ENCODE results near the gene CIAO1. TPM values are rescaled to one million over a fixed set of nuclear protein-coding genes. Genes with fewer than 3 reads are reported as not detected.
"Not testable (repeated sequence)": the region's sequence is repeated elsewhere in the genome, so short reads cannot be mapped to it uniquely, and the experiment has no call there.

Gene CIAO1
- total RNA-seq, 1 donor from 2014 or later = 63.1 TPM

GRCh38 chr2:96267159-96267971 is 1.3 kb downstream of the CIAO1 start:
- intact Hi-C loops (cut with micrococcal nuclease) = no loop called here

DNA sequence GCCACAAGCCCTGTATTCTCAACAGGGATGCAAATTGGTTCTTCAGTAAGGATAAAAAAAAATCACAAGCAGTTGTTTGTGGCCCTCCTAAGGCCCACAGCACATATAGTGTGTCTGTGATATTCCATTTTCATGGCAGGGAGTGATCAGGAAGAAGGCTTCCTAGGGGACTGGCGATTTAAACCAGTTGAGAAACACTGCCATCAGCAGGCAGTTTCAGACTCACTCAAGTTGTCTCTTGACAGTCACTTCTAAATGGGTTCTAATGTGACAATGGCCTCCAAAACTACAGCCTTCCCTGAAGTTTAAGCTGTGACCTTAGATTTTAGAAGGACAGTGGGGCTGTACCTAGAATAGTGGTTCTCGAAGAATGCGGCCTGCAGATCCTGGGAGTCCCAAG is 6.0 kb downstream of the CIAO1 start:
- intact Hi-C loops (cut with micrococcal nuclease) = no loop called here
- no peak for DNase-seq
- ATAC-seq = no peak

More at GRCh38 chr2:96267159-96267971, 1.3 kb downstream of the CIAO1 start:
- DNase-seq (no peak), ATAC-seq (no peak)

- DNase-seq (no peak), ATAC-seq (no peak)
- intact Hi-C loops (cut with micrococcal nuclease) = no loop called here
These were observed 7.7 kb downstream of the CIAO1 start for GRCh38 chr2:96273763-96274162.

DNA sequence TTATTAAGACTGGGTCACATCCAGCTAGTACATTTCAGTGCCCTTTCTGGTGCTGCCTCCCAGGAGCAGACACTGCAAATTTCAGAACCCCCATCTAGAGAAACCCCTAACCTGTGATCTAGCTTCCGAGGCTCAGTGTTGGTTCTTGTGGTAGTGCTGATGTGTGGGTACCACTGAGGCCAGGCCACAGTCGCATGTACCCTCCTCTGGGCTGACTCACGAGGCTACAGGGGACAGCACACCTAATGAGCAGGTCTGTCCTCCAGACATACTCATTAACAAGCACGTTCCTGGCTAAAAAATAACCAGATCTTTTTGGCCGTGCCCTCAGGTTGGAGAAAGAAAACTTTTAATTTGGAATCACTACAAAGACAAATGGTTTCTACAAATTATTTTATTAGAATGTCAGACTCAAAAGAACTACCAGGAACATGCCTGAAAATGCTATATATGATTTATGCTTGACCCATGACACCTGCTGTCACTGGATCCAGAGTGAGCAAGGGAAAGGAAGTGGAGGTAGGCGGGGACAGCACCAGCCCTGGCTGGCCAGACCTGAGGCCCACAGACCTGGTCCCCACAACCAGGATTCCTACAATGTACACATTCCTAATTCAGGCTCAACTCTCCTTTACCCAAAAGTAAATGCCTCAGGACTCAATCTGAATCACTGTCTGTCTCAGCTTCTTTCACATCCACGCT is 8.5 kb downstream of the CIAO1 start:
- DNase-seq (no peak), ATAC-seq (no peak)
- intact Hi-C loops (cut with micrococcal nuclease) = no loop called here

DNA sequence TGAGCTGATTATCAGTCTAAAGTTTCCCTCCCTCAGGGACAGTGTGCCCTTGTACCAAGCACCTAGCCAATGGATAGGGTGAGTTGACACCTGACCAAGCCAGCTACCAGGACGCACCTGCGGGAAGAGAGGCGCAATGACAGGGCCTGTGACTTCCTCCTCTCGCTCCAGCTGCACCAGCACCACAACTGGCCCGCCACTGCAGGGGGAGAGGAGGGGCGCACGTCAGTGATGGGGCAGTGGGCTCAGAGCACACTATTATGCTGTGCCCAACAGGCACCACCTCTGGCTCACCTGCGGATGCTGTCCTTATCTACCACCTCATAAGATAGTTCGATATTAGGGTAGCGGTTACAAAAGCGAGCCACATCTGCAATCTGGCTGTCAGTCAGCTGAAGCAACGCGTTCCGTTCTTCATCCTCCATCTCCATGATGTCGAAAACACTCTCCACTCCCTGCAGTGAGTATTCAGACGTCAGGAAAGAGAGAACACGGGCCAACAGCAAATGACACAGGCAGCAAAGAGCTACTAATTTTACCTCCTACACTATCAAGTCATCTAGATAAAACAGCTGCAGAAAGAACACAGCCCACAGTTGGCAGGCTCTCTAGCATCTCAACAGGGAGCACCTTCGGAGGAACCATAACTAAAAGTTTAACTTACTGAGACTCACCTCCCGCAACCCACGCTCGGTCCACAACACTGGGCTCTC is 10.9 kb downstream of the CIAO1 start:
- intact Hi-C loops (cut with micrococcal nuclease) = no loop called here
- DNase-seq (no peak), ATAC-seq (no peak)

GRCh38 chr2:96287273-96287856 is 21.3 kb downstream of the CIAO1 start:
- DNase-seq (no peak), ATAC-seq (no peak)
- intact Hi-C loops (cut with micrococcal nuclease) = no loop called here

DNA sequence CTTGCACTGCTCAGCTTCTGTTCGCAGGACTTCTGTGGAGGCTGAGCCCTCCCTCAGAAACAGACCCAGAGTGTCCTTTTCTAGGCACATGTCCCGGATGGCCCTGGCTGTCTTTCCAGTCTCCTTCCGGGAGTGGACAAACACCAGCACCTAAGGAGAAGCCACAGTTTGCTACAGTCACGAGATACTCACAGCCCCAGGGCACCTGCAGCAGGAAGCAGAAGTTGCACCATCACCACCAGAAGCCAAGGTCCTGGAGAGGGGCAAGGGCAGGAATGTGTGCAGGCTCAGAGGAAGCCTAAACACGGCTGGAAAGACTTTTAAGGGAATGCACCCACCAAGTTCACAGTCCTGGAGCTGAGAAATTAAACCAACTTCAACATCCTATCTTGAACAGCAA is 25.7 kb downstream of the CIAO1 start:
- DNase-seq (no peak), ATAC-seq (no peak)
- intact Hi-C loops (cut with micrococcal nuclease) = no loop called here

GRCh38 chr2:96294271-96294670 is 28.2 kb downstream of the CIAO1 start:
- intact Hi-C loops (cut with micrococcal nuclease); ATAC-seq; DNase-seq: not testable (repeated sequence)

DNA sequence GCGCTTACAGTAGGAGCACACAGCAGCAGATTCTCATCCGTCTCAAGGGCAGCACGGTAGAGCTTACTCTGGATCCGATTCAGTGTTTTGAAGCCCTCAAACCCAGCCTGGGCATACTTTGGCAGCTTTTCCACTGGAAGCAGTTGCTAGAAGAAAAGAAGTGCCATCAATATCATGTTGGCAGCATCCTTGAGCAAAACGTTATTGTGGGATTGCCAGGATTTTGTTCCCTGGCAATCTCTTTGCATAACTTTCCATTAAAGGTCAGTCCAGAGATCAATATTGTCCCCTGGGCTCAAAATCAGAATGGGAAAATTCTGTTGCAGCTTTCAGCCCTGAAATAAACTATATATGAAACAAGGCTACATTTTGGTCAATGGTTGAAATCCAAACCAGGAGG is 30.9 kb downstream of the CIAO1 start:
- no peak for ATAC-seq
- intact Hi-C loops (cut with micrococcal nuclease) = no loop called here

GRCh38 chr2:96301865-96302264 is 35.8 kb downstream of the CIAO1 start:
- no peak for DNase-seq
- intact Hi-C loops (cut with micrococcal nuclease) = no loop called here
- ATAC-seq = no peak

More for the DNA sequence above, 30.9 kb downstream of the CIAO1 start:
- DNase-seq = no peak

DNA sequence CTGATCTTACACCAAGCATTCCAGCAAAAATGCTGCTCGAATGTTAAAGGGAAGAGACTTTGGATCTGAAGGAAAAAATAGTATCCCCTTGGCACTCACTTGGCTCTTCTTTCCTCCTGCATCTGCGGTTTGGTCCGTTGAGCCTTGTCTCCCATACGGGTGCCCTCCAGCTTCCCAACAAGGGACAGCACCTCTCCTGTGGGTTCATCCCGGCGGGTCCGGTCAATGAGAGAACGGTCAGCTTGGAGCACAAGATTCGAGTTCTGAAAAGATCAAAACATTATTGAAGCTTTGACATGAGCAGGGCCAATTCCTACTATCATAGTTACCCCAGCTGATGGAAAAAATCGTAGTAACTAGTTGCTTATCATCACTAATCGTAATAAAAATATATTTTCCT is 38.6 kb downstream of the CIAO1 start:
- no peak for DNase-seq
- no peak for ATAC-seq
- intact Hi-C loops (cut with micrococcal nuclease) = no loop called here

GRCh38 chr2:96305091-96305978 is 39.3 kb downstream of the CIAO1 start, which contains the start of gene SNRNP200:
Gene SNRNP200, minus strand, starts transcription at chr2:96305546. Its CDS starts 109 bp downstream, at chr2:96305437.
- peak; percentile 93 for DNase-seq
- ATAC-seq = peak; percentile 99

GRCh38 chr2:96305979-96306308 is 39.9 kb downstream of the CIAO1 start:
- intact Hi-C loops (cut with micrococcal nuclease) = no loop called here
- peak; percentile 11 for ATAC-seq
- DNase-seq = no peak

More at GRCh38 chr2:96305091-96305978, 39.3 kb downstream of the CIAO1 start, which contains the start of gene SNRNP200:
- intact Hi-C loops (cut with micrococcal nuclease) = no loop called here

GRCh38 chr2:96306370-96306769 is 40.3 kb downstream of the CIAO1 start:
- intact Hi-C loops (cut with micrococcal nuclease) = no loop called here
- no peak for ATAC-seq
- DNase-seq = no peak

- no peak for DNase-seq
- intact Hi-C loops (cut with micrococcal nuclease) = no loop called here
- ATAC-seq = no peak
These were observed 42.2 kb downstream of the CIAO1 start for GRCh38 chr2:96308248-96308647.

GRCh38 chr2:96315005-96315399 is 49.0 kb downstream of the CIAO1 start:
- DNase-seq (no peak), ATAC-seq (no peak)
- intact Hi-C loops (cut with micrococcal nuclease) = no loop called here

- no peak for ATAC-seq
- DNase-seq = no peak
- intact Hi-C loops (cut with micrococcal nuclease) = no loop called here
These were observed 49.5 kb downstream of the CIAO1 start for GRCh38 chr2:96315400-96316071.

- ATAC-seq = no peak
- intact Hi-C loops (cut with micrococcal nuclease) = no loop called here
- no peak for DNase-seq
These were observed 51.0 kb downstream of the CIAO1 start for GRCh38 chr2:96316999-96317398.

Measured in left ventricle myocardium superior (tissue), 1 donor.